ENCODE results near the gene ANKFY1.

The ANKFY1 gene

GRCh38 chr17:4187076-4187475 is 76.7 kb downstream of the ANKFY1 start:
- H3K36me3 ChIP-seq (ENCODE audit: control insufficient read depth in 2 of 2, insufficient read depth in 1 of 2, low read length in 2 of 2), result peaks cover 36 to 89% of the 10 kb centered on the region in 2 experiments
- CTCF ChIA-PET, result interaction anchor here (0.6 to 0.8 kb wide), 2 partner anchors 15 to 29 kb away, joined by 3 read pairs; no protein-coding TSS in a partner anchor
- POLR2A ChIA-PET, result no interaction called here

DNA sequence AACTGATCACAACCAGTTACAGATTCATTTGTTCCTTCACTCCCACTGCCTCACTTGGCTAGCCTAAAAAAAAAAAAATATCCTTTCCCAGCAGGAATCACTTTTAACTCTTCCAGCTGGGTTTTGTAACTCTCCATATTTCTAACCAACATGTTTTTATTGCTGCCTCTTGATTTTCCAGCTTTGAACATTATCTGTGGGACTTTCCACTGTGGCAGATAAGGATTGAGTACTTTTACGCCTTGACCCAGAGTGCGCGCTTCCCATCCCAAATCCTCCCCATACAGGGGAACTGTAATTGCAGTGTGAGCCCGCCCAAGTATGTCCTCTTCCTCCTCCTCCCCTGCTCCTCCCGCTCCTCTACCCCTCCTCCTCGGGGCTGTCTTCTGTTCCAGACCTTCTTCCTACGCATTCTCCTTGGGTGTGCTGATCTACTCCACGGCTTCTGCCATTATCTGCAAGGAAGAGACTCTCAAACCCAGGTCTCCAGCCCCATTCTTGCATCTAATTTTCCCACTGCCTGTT is 77.4 kb downstream of the ANKFY1 start:
- Histone ChIP-seq H3K9me3 (ENCODE audit: control insufficient read depth, insufficient read depth, low read depth, low read length) (no peaks in the 10 kb centered on the region), H3K36me3 (ENCODE audit: control insufficient read depth in 2 of 2, insufficient read depth in 1 of 2, low read length in 2 of 2) (peaks cover 36 to 96% of the 10 kb centered on the region in 2 experiments), H3K27ac (ENCODE audit: extremely low read depth, low read depth, low read length) (no peak overlapping the region), H3K4me3 (ENCODE audit: low read depth, low read length) (no peak overlapping the region), H3K4me1 (ENCODE audit: control insufficient read depth, insufficient read depth, low read length) (no peaks in the 10 kb centered on the region)
- TF ChIP-seq BCL6B (tag by site-specific recombination; IDR thresholded peaks at IDR 0.05) (no peak), EGR2 (tag by site-specific recombination; IDR thresholded peaks at IDR 0.05; ENCODE audit: low read depth) (peak; percentile 61; the same call in 1 of the 2 replicates), ZNF658 (tag by site-specific recombination; IDR thresholded peaks at IDR 0.05) (no peak), WT1 (tag by site-specific recombination; IDR thresholded peaks at IDR 0.05) (peak; percentile 50), ZIC2 (tag by site-specific recombination; IDR thresholded peaks at IDR 0.05) (peak; percentile 74), GLI2 (tag by site-specific recombination; IDR thresholded peaks at IDR 0.05; ENCODE audit: borderline replicate concordance, low read depth) (no peak), ZFHX2 (tag by site-specific recombination; conservative IDR thresholded peaks at IDR 0.05) (peak; percentile 65), ZNF776 (tag by site-specific recombination; IDR thresholded peaks at IDR 0.05; ENCODE audit: borderline replicate concordance) (no peak)
- ChIA-PET CTCF (interaction anchor here (0.5 to 1.1 kb wide), 5 partner anchors 12 to 479 kb away, joined by 3 to 8 read pairs (median 3); no protein-coding TSS in a partner anchor), POLR2A (no interaction called here)

More at GRCh38 chr17:4187076-4187475, 76.7 kb downstream of the ANKFY1 start:
- Histone ChIP-seq H3K27ac (ENCODE audit: extremely low read depth, low read depth, low read length) (no peak overlapping the region), H3K9me3 (ENCODE audit: control insufficient read depth, insufficient read depth, low read depth, low read length) (no peaks in the 10 kb centered on the region), H3K4me3 (ENCODE audit: low read depth, low read length) (no peak overlapping the region), H3K4me1 (ENCODE audit: control insufficient read depth, insufficient read depth, low read length) (no peaks in the 10 kb centered on the region)
- TF ChIP-seq ZIC2 (tag by site-specific recombination; IDR thresholded peaks at IDR 0.05) (peak; percentile 56), ZNF629 (tag by site-specific recombination; IDR thresholded peaks at IDR 0.05) (0 out of 2 replicates have a peak, but pooled peaks have one; percentile 23), ZNF660 (tag by site-specific recombination; IDR thresholded peaks at IDR 0.05) (no peak), ZNF10 (tag by site-specific recombination; IDR thresholded peaks at IDR 0.05) (0 out of 2 replicates have a peak, but pooled peaks have one; percentile 29), ZSCAN18 (tag by site-specific recombination; IDR thresholded peaks at IDR 0.05) (no peak)
- TF ChIP-seq, protein P1, sequence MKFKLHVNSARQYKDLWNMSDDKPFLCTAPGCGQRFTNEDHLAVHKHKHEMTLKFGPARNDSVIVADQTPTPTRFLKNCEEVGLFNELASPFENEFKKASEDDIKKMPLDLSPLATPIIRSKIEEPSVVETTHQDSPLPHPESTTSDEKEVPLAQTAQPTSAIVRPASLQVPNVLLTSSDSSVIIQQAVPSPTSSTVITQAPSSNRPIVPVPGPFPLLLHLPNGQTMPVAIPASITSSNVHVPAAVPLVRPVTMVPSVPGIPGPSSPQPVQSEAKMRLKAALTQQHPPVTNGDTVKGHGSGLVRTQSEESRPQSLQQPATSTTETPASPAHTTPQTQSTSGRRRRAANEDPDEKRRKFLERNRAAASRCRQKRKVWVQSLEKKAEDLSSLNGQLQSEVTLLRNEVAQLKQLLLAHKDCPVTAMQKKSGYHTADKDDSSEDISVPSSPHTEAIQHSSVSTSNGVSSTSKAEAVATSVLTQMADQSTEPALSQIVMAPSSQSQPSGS (tag by site-specific recombination; IDR thresholded peaks at IDR 0.05; ENCODE audit: low read depth), result peak; percentile 78
- TF ChIP-seq, protein P2, sequence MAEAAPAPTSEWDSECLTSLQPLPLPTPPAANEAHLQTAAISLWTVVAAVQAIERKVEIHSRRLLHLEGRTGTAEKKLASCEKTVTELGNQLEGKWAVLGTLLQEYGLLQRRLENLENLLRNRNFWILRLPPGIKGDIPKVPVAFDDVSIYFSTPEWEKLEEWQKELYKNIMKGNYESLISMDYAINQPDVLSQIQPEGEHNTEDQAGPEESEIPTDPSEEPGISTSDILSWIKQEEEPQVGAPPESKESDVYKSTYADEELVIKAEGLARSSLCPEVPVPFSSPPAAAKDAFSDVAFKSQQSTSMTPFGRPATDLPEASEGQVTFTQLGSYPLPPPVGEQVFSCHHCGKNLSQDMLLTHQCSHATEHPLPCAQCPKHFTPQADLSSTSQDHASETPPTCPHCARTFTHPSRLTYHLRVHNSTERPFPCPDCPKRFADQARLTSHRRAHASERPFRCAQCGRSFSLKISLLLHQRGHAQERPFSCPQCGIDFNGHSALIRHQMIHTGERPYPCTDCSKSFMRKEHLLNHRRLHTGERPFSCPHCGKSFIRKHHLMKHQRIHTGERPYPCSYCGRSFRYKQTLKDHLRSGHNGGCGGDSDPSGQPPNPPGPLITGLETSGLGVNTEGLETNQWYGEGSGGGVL (tag by site-specific recombination; IDR thresholded peaks at IDR 0.05), result peak; percentile 56; the same call in 1 of the 2 replicates

DNA sequence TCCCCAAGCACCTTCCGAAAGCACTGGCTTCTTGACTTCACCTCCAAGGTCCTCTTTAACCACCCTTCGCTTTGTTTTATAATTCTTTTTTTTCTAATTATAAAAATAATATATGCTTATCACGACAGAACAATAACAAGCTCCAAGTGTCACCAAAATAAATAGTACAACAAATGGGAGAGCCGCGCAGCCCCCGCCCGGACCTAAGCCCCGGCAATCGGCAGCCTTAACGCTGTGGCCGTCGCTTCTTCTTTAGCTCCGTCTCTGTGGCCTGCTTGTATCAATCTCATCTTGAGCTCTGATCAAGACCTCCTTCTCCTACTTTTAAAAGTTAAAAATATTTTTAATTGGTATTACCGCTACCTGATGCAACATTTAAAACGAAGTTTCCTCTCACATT is 78.1 kb downstream of the ANKFY1 start:
- no peaks in the 10 kb centered on the region for H3K9me3 ChIP-seq (ENCODE audit: control insufficient read depth, insufficient read depth, low read depth, low read length)
- no peak overlapping the region for H3K4me3 ChIP-seq (ENCODE audit: low read depth, low read length)
- H3K36me3 ChIP-seq (ENCODE audit: control insufficient read depth in 2 of 2, insufficient read depth in 1 of 2, low read length in 2 of 2), result peaks cover 39 to 98% of the 10 kb centered on the region in 2 experiments
- no peaks in the 10 kb centered on the region for H3K4me1 ChIP-seq (ENCODE audit: control insufficient read depth, insufficient read depth, low read length)
- CTCF ChIA-PET, result interaction anchor here (0.5 to 1.4 kb wide), 4 partner anchors 13 to 227 kb away, joined by 3 to 8 read pairs (median 3); no protein-coding TSS in a partner anchor
- POLR2A ChIA-PET, result interaction anchor here (0.6 kb wide), 1 partner anchor 80 kb away, joined by 3 read pairs; no protein-coding TSS in a partner anchor
- H3K27ac ChIP-seq (ENCODE audit: extremely low read depth, low read depth, low read length), result no peak overlapping the region
- no peak for TF ChIP-seq ZNF211 (tag by site-specific recombination; IDR thresholded peaks at IDR 0.05; ENCODE audit: low read depth)
- TF ChIP-seq ZEB2 (tag by site-specific recombination; IDR thresholded peaks at IDR 0.05), result no peak
- TF ChIP-seq ZNF394 (tag by site-specific recombination; IDR thresholded peaks at IDR 0.05; ENCODE audit: borderline replicate concordance), result no peak
- TF ChIP-seq ZSCAN16 (tag by site-specific recombination; IDR thresholded peaks at IDR 0.05), result no peak
- TF ChIP-seq ZNF664 (tag by site-specific recombination; IDR thresholded peaks at IDR 0.05), result no peak
- no peak for TF ChIP-seq ZNF37A (tag by site-specific recombination; IDR thresholded peaks at IDR 0.05)
- TF ChIP-seq, protein P3, sequence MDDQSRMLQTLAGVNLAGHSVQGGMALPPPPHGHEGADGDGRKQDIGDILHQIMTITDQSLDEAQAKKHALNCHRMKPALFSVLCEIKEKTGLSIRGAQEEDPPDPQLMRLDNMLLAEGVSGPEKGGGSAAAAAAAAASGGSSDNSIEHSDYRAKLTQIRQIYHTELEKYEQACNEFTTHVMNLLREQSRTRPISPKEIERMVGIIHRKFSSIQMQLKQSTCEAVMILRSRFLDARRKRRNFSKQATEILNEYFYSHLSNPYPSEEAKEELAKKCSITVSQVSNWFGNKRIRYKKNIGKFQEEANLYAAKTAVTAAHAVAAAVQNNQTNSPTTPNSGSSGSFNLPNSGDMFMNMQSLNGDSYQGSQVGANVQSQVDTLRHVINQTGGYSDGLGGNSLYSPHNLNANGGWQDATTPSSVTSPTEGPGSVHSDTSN (CRISPR knock-in tag; IDR thresholded peaks at IDR 0.05), result no peak
- no peak for TF ChIP-seq ZNF433 (tag by site-specific recombination; IDR thresholded peaks at IDR 0.05; ENCODE audit: low read depth)
- no peak for TF ChIP-seq KLF8 (tag by site-specific recombination; IDR thresholded peaks at IDR 0.05)

Measured in HEK293 (cell line).